Progenitor cell of endocrine pancreas (in vitro differentiated cells): ENCODE measurements around the gene ASTE1. TPM values are rescaled to one million over a fixed set of nuclear protein-coding genes. Genes with fewer than 3 reads are reported as not detected.
"Not testable (repeated sequence)": the region's sequence is repeated elsewhere in the genome, so short reads cannot be mapped to it uniquely, and the experiment has no call there.

Source experiments
- DNase-seq: peaks from one replicate; pipeline ENCODE4 v3.0.0; 2021; ENCODE audit warnings: low spot score; ENCODE audit not compliant: unreplicated experiment
- H3K27ac Mint-ChIP-seq: 2 replicates; pipeline ENCODE4 v1.8.0; 2021; ENCODE audit warnings: mild to moderate bottlenecking, moderate library complexity, mixed read lengths
- H3K27me3 Mint-ChIP-seq: 2 replicates; pipeline ENCODE4 v1.8.0; 2021; ENCODE audit warnings: mixed read lengths
- H3K36me3 Mint-ChIP-seq: 2 replicates; pipeline ENCODE4 v1.8.0; 2022; ENCODE audit warnings: mixed read lengths; ENCODE audit not compliant: insufficient read depth
- H3K4me1 Mint-ChIP-seq: 2 replicates; pipeline ENCODE4 v1.8.0; 2021; ENCODE audit warnings: low read depth, mixed read lengths
- H3K4me3 Mint-ChIP-seq: 2 replicates; pipeline ENCODE4 v1.8.0; 2021; ENCODE audit warnings: low read depth, mild to moderate bottlenecking, moderate library complexity, mixed read lengths
- H3K9me3 Mint-ChIP-seq: 2 replicates; pipeline ENCODE4 v1.8.0; 2021; ENCODE audit warnings: low read depth, mixed read lengths
- total RNA-seq: library from RNA; stranded (reverse); gene quantifications from 2 replicates; pipeline ENCODE4 v1.2.1, GENCODE V29; 2021
- TF ChIP-seq, protein P1 (sequence below): fragments of 200-600 bp; sonication (generic); IDR thresholded peaks from one replicate; pipeline ENCODE4 v1.5.0; 2021; ENCODE audit warnings: antibody characterized with exemption, mild to moderate bottlenecking; ENCODE audit not compliant: unreplicated experiment

ASTE1 gene
- total RNA-seq, 1 donor from 2014 or later, result 8.6 TPM

DNA sequence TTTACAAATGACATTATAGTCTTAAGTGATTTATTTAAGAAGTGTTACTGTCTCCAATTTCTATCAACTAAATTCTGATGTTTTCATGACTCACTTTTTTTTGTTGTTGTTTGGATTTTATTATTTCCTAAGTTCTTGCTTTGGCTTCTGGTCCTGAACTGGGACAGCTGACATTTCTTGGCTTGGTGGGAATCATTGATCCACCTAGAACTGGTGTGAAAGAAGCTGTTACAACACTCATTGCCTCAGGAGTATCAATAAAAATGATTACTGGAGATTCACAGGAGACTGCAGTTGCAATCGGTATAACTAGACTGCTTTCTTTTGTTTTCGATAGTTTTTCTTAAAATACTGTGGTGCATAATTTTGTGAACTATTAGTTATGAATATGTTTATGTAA lies 47.5 kb downstream of the ASTE1 start:
- Mint-ChIP-seq H3K9me3 (no peaks in the 10 kb centered on the region), H3K27me3 (no peaks in the 10 kb centered on the region), H3K4me3 (no peak overlapping the region), H3K36me3 (peaks cover 2% of the 10 kb centered on the region), H3K27ac (no peak overlapping the region), H3K4me1 (no peaks in the 10 kb centered on the region)
- no peak for DNase-seq
- TF ChIP-seq, protein P1, sequence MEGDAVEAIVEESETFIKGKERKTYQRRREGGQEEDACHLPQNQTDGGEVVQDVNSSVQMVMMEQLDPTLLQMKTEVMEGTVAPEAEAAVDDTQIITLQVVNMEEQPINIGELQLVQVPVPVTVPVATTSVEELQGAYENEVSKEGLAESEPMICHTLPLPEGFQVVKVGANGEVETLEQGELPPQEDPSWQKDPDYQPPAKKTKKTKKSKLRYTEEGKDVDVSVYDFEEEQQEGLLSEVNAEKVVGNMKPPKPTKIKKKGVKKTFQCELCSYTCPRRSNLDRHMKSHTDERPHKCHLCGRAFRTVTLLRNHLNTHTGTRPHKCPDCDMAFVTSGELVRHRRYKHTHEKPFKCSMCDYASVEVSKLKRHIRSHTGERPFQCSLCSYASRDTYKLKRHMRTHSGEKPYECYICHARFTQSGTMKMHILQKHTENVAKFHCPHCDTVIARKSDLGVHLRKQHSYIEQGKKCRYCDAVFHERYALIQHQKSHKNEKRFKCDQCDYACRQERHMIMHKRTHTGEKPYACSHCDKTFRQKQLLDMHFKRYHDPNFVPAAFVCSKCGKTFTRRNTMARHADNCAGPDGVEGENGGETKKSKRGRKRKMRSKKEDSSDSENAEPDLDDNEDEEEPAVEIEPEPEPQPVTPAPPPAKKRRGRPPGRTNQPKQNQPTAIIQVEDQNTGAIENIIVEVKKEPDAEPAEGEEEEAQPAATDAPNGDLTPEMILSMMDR, result no peak

DNA sequence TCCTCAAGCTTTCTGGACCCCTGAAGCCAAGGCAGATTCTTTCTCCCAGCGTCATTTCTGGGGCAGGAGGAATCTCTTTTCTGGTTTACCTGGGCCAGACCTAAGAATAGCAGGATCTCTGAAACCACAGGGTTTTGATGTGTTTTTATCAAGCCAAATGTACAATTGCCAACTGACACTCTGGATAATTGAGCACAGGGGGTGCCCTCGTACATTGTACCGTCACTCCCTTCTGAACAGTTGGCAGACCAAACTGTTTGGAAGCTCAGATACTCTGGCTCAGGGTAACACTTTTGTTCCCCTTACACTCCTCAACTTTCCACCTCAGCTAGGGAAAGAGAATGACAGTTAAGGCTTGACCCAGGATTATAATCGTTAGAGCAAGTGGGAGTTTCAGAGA lies 49.9 kb downstream of the ASTE1 start:
- H3K4me1 Mint-ChIP-seq, result no peaks in the 10 kb centered on the region
- DNase-seq, result no peak
- H3K9me3 Mint-ChIP-seq, result no peaks in the 10 kb centered on the region
- H3K27me3 Mint-ChIP-seq, result no peaks in the 10 kb centered on the region
- H3K27ac Mint-ChIP-seq, result no peak overlapping the region
- peaks cover 5% of the 10 kb centered on the region for H3K36me3 Mint-ChIP-seq
- TF ChIP-seq, protein P1, result no peak
- H3K4me3 Mint-ChIP-seq, result no peak overlapping the region

DNA sequence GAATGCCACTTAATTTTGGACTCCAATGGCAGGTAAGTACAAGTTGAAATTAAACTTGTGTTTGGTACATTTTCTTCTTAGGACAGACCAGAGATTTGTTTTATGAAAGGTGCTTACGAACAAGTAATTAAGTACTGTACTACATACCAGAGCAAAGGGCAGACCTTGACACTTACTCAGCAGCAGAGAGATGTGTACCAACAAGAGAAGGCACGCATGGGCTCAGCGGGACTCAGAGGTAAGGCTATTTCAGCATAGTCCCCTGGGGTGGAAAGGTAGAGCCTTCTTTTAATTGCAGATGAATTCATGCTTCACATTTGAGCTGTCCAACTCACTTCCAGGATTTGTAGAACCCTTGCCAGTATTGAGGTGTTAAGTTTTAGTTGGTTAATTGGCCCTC lies 51.4 kb downstream of the ASTE1 start:
- Mint-ChIP-seq H3K36me3 (peaks cover 12% of the 10 kb centered on the region), H3K4me3 (no peak overlapping the region), H3K4me1 (no peaks in the 10 kb centered on the region), H3K9me3 (no peaks in the 10 kb centered on the region), H3K27me3 (no peaks in the 10 kb centered on the region), H3K27ac (no peak overlapping the region)
- TF ChIP-seq, protein P1, result no peak
- no peak for DNase-seq

DNA sequence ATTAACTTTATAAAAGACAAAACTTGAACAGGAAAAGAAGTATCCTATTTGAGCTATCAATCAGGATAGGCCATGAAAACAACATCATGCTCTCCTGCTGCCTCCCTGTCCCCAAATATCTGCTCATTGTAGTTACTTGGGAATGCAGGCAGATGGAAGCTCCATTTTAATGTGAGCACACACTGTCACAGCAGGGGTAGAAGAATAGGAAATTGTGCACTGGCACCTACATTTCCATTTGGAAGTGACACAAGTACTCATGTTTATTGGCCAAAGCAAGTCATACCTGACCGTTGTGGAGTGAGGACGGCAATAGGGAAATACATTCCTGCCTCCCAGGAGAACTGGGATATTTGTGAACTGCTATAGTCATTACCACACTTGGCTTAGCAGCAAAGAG lies 52.4 kb downstream of the ASTE1 start:
- H3K27ac Mint-ChIP-seq, result no peak overlapping the region
- H3K9me3 Mint-ChIP-seq, result no peaks in the 10 kb centered on the region
- no peaks in the 10 kb centered on the region for H3K4me1 Mint-ChIP-seq
- TF ChIP-seq, protein P1, result no peak
- H3K36me3 Mint-ChIP-seq, result peaks cover 15% of the 10 kb centered on the region
- no peak for DNase-seq
- no peak overlapping the region for H3K4me3 Mint-ChIP-seq
- no peaks in the 10 kb centered on the region for H3K27me3 Mint-ChIP-seq

DNA sequence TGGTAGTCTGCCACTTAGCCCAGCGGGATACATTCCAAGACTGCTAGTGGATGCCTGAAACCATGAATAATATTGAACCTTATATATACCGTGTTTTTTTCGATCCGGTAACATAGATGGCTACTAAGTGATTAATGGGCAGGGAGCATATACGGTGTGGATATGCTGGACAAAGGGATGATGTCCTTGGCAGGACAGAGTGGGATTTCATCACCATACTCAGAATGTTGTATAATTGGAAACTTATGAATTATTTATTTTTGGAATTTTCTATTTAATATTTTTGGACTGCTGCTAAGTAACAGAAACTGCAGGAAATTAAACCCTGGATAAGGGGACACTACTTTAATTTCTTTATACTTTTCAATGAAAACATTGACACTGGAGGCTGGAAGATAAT lies 53.2 kb downstream of the ASTE1 start:
- Mint-ChIP-seq H3K36me3 (peaks cover 13% of the 10 kb centered on the region), H3K4me1 (no peaks in the 10 kb centered on the region), H3K4me3 (no peak overlapping the region), H3K27ac (no peak overlapping the region), H3K9me3 (no peaks in the 10 kb centered on the region), H3K27me3 (no peaks in the 10 kb centered on the region)
- TF ChIP-seq, protein P1, result no peak
- DNase-seq, result no peak

DNA sequence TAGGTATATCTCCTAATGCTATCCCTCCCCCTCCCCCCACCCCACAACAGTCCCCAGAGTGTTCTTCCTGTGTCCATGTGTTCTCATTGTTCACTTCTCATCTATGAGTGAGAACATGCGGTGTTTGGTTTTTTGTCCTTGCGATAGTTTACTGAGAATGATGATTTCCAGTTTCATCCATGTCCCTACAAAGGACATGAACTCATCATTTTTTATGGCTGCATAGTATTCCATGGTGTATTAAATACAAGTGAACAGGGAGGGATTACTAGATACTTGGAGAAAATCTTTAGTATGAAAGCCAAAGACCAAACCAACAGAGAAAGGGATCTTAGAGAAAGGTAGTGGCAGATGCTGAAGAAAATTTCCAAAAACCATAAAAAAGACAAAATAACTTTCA lies 54.0 kb downstream of the ASTE1 start:
- H3K9me3 Mint-ChIP-seq, H3K27ac Mint-ChIP-seq, DNase-seq, H3K27me3 Mint-ChIP-seq, H3K4me1 Mint-ChIP-seq, H3K4me3 Mint-ChIP-seq: not testable (repeated sequence)
- peaks cover 15% of the 10 kb centered on the region for H3K36me3 Mint-ChIP-seq
